Fibroblast of villous mesenchyme (primary cell): ENCODE data around the gene RET. TPM values are rescaled to one million over a fixed set of nuclear protein-coding genes. Genes with fewer than 3 reads are reported as not detected.

Experiments
- DNase-seq: peaks from one replicate; pipeline ENCODE4 v3.0.0-alpha.2; 2010; ENCODE audit warnings: low read depth
- H3K4me3 ChIP-seq: 2 replicates; pipeline ENCODE4 v1.5.1; 2011; ENCODE audit warnings: low read depth, mild to moderate bottlenecking, low read length
- total RNA-seq: library from RNA; depleted of rRNA; stranded (reverse); fragments of >200 nt; gene quantifications from 2 replicates; pipeline ENCODE4 v1.2.3, GENCODE V29; 2012
- TF ChIP-seq, protein P1 (sequence below): IDR thresholded peaks from 2 replicates; pipeline ENCODE4 v1.5.1; 2012; ENCODE audit warnings: low read depth, mild to moderate bottlenecking, low read length; ENCODE audit not compliant: insufficient read depth

Gene RET
- total RNA-seq, 1 donor, result 0.43 TPM

GRCh38 chr10:43134126-43134905 is 57.4 kb downstream of the RET start:
- TF ChIP-seq, protein P1, sequence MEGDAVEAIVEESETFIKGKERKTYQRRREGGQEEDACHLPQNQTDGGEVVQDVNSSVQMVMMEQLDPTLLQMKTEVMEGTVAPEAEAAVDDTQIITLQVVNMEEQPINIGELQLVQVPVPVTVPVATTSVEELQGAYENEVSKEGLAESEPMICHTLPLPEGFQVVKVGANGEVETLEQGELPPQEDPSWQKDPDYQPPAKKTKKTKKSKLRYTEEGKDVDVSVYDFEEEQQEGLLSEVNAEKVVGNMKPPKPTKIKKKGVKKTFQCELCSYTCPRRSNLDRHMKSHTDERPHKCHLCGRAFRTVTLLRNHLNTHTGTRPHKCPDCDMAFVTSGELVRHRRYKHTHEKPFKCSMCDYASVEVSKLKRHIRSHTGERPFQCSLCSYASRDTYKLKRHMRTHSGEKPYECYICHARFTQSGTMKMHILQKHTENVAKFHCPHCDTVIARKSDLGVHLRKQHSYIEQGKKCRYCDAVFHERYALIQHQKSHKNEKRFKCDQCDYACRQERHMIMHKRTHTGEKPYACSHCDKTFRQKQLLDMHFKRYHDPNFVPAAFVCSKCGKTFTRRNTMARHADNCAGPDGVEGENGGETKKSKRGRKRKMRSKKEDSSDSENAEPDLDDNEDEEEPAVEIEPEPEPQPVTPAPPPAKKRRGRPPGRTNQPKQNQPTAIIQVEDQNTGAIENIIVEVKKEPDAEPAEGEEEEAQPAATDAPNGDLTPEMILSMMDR, result no peak
- peak; percentile 24 for DNase-seq
- H3K4me3 ChIP-seq, result no peak overlapping the region

DNA sequence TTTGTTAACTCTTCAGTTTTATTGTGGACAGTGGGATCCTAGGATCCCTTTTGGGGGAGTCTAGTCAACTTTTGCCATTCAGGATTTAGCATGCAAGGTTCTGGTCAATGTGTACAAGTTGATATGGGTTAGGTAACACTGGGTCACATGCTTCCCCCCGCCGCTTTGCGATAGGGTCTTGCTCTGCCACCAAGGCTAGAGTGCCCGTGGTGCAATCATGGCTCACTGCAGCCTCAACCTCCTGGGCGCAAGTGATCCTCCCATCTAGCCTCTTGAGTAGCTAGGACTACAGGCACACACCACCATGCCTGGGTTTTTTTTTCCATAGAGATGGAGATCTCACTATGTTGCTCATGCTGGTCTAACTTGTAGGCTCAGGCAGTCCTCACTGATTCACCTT is 58.2 kb downstream of the RET start:
- no peak for DNase-seq
- no peak overlapping the region for H3K4me3 ChIP-seq
- TF ChIP-seq, protein P1, result no peak

GRCh38 chr10:43135656-43136055 is 58.8 kb downstream of the RET start:
- no peak overlapping the region for H3K4me3 ChIP-seq
- no peak for DNase-seq
- TF ChIP-seq, protein P1, result no peak

GRCh38 chr10:43136432-43136831 is 59.6 kb downstream of the RET start:
- no peak overlapping the region for H3K4me3 ChIP-seq
- DNase-seq, result no peak
- TF ChIP-seq, protein P1, result no peak

- DNase-seq, result no peak
- H3K4me3 ChIP-seq, result peak overlapping the region; percentile 72
- TF ChIP-seq, protein P1, result no peak
Measured at GRCh38 chr10:43136995-43137716, 60.3 kb downstream of the RET start.

DNA sequence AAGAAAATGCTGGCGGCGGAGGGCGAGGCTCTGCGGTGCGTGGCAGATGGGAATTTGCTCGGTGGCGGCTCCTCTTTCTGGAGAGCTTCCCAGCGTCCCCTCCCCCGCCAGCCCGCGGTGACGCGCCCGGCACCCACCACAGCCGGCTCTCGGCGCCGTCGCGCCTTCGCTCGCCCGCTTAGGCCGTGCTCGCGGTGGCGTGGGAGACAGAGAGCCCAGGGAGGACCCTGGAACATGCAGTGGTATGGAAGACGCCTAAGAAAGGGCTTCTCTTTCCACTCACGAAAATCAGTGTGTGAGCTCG is 60.8 kb downstream of the RET start:
- peak overlapping the region; percentile 72 for H3K4me3 ChIP-seq
- peak; percentile 56 for DNase-seq
- TF ChIP-seq, protein P1, result no peak
